CD4-positive, CD25-positive, alpha-beta regulatory T cell (primary cell): ENCODE results near the gene DPAGT1. TPM values are rescaled to one million over a fixed set of nuclear protein-coding genes. Genes with fewer than 3 reads are reported as not detected.

Experiments
- ATAC-seq, 2 donors: fragments of 150-1000 bp; cut with Tn5 transposase; one replicate each; pipeline ENCODE4 v1.10.0; 2021; ENCODE audit warnings: low read depth in 2 of 2, moderate number of reproducible peaks in 2 of 2, moderate library complexity in 1 of 2
- DNase-seq, 3 donors: peaks; one replicate each; pipeline versions ENCODE4 v3.0.0 to v3.0.0-alpha.2; 2012 to 2022; ENCODE audit warnings: mixed read lengths in 1 of 3
- H3K27ac ChIP-seq: one replicate; pipeline ENCODE4 v1.7.0; 2013; ENCODE audit warnings: mild to moderate bottlenecking, low read length; ENCODE audit not compliant: insufficient read depth, poor library complexity, severe bottlenecking
- H3K27me3 ChIP-seq: one replicate; pipeline ENCODE4 v1.7.0; 2013; ENCODE audit warnings: low read length; ENCODE audit not compliant: control insufficient read depth, insufficient read depth
- H3K36me3 ChIP-seq: one replicate; pipeline ENCODE4 v1.7.0; 2013; ENCODE audit warnings: mild to moderate bottlenecking, low read length, moderate library complexity; ENCODE audit not compliant: control insufficient read depth, insufficient read depth
- H3K4me1 ChIP-seq: 2 replicates; pipeline ENCODE4 v1.7.0; 2013; ENCODE audit warnings: mild to moderate bottlenecking, low read length; ENCODE audit not compliant: insufficient read depth, control insufficient read depth, poor library complexity, severe bottlenecking
- H3K4me3 ChIP-seq: one replicate; pipeline ENCODE4 v1.7.0; 2013; ENCODE audit warnings: low read depth, mild to moderate bottlenecking, low read length, moderate library complexity
- H3K9me3 ChIP-seq, 2 experiments: 1 replicate in 1 of 2; 2 replicates in 1 of 2; pipeline ENCODE4 v1.7.0; 2013; ENCODE audit warnings: low read length in 2 of 2, mild to moderate bottlenecking in 1 of 2, moderate library complexity in 1 of 2; ENCODE audit not compliant: control insufficient read depth in 2 of 2
- H3K27ac Mint-ChIP-seq, 3 donors: one replicate each; pipeline ENCODE4 v1.8.0; 2020 to 2022; ENCODE audit warnings: mild to moderate bottlenecking in 3 of 3, mixed read lengths in 3 of 3, moderate library complexity in 2 of 3
- H3K27me3 Mint-ChIP-seq: one replicate; pipeline ENCODE4 v1.8.0; 2022; ENCODE audit warnings: mild to moderate bottlenecking, mixed read lengths
- H3K36me3 Mint-ChIP-seq: one replicate; pipeline ENCODE4 v1.8.0; 2020; ENCODE audit warnings: mixed read lengths
- H3K4me1 Mint-ChIP-seq, 4 donors: one replicate each; pipeline ENCODE4 v1.8.0; 2020 to 2022; ENCODE audit warnings: mixed read lengths in 4 of 4, mild to moderate bottlenecking in 1 of 4
- H3K4me3 Mint-ChIP-seq, 4 donors: one replicate each; pipeline ENCODE4 v1.8.0; 2020 to 2022; ENCODE audit warnings: mild to moderate bottlenecking in 4 of 4, mixed read lengths in 4 of 4, moderate library complexity in 3 of 4
- H3K9me3 Mint-ChIP-seq, 7 donors: one replicate each; pipeline ENCODE4 v1.8.0; 2020 to 2022; ENCODE audit warnings: mixed read lengths in 7 of 7, mild to moderate bottlenecking in 3 of 7, moderate library complexity in 2 of 7
- polyA plus RNA-seq, 4 donors: library from polyadenylated mRNA; unstranded; fragments of 300-500 nt; fragmentation: Illumina TruSeq; gene quantifications; one replicate each; pipeline ENCODE4 v1.2.3, GENCODE V29; 2021
- total RNA-seq: library from RNA; stranded (reverse); gene quantifications from one replicate; pipeline ENCODE4 v1.2.3, GENCODE V29; 2022

DPAGT1 gene
- total and polyA plus RNA-seq, 5 donors from 2014 or later = 22.5 to 35.2 (median 31.2) TPM

GRCh38 chr11:119051440-119052162 is 50.1 kb downstream of the DPAGT1 start:
- Histone ChIP-seq H3K9me3 (no peaks in the 10 kb centered on the region), H3K4me3 (no peak overlapping the region), H3K4me1 (peaks cover 23% of the 10 kb centered on the region), H3K27me3 (no peaks in the 10 kb centered on the region), H3K27ac (peak overlapping the region; percentile 68), H3K36me3 (peaks cover 75% of the 10 kb centered on the region)
- no peaks in the 10 kb centered on the region for H3K9me3 Mint-ChIP-seq
- peaks cover 6 to 46% (median 18%) of the 10 kb centered on the region in 4 donors for H3K4me1 Mint-ChIP-seq
- DNase-seq (peak in 2 of 3 donors; percentile 25 to 37), ATAC-seq (peak; percentile 20 to 23)
- no peaks in the 10 kb centered on the region for H3K27me3 Mint-ChIP-seq
- H3K4me3 Mint-ChIP-seq = peak overlapping the region in 3 of 4 donors; percentile 8 to 68 (median 61)
- peaks cover 51% of the 10 kb centered on the region for H3K36me3 Mint-ChIP-seq
- peak overlapping the region; percentile 78 to 83 (median 80) for H3K27ac Mint-ChIP-seq

- Mint-ChIP-seq H3K4me3 (no peak overlapping the region), H3K27me3 (no peaks in the 10 kb centered on the region), H3K36me3 (peaks cover 48% of the 10 kb centered on the region), H3K27ac (peak overlapping the region in 1 of 3 donors; percentile 60), H3K9me3 (no peaks in the 10 kb centered on the region), H3K4me1 (peaks cover 0 to 28% (median 6%) of the 10 kb centered on the region in 4 donors)
- DNase-seq (no peak), ATAC-seq (no peak)
- Histone ChIP-seq H3K27me3 (no peaks in the 10 kb centered on the region), H3K4me3 (no peak overlapping the region), H3K36me3 (peaks cover 68% of the 10 kb centered on the region), H3K27ac (no peak overlapping the region), H3K9me3 (no peaks in the 10 kb centered on the region), H3K4me1 (peaks cover 15% of the 10 kb centered on the region)
Measured at GRCh38 chr11:119049081-119049480, 52.6 kb downstream of the DPAGT1 start.

GRCh38 chr11:119048644-119049043 is 53.0 kb downstream of the DPAGT1 start:
- Mint-ChIP-seq H3K4me1 (peaks cover 0 to 24% (median 6%) of the 10 kb centered on the region in 4 donors), H3K27me3 (no peaks in the 10 kb centered on the region), H3K36me3 (peaks cover 44% of the 10 kb centered on the region), H3K4me3 (no peak overlapping the region), H3K9me3 (no peaks in the 10 kb centered on the region), H3K27ac (peak overlapping the region in 2 of 3 donors; percentile 51 to 60)
- Histone ChIP-seq H3K27ac (no peak overlapping the region), H3K9me3 (no peaks in the 10 kb centered on the region), H3K4me1 (peaks cover 15% of the 10 kb centered on the region), H3K36me3 (peaks cover 64% of the 10 kb centered on the region), H3K4me3 (no peak overlapping the region), H3K27me3 (no peaks in the 10 kb centered on the region)
- DNase-seq (no peak), ATAC-seq (no peak)

GRCh38 chr11:119047205-119047604 is 54.4 kb downstream of the DPAGT1 start:
- Mint-ChIP-seq H3K36me3 (peaks cover 34% of the 10 kb centered on the region), H3K9me3 (no peaks in the 10 kb centered on the region), H3K27me3 (no peaks in the 10 kb centered on the region), H3K27ac (no peak overlapping the region), H3K4me1 (peaks cover 0 to 15% (median 6%) of the 10 kb centered on the region in 4 donors), H3K4me3 (no peak overlapping the region)
- H3K27me3 ChIP-seq = no peaks in the 10 kb centered on the region
- ATAC-seq (no peak), DNase-seq (no peak)
- H3K27ac ChIP-seq = no peak overlapping the region
- no peak overlapping the region for H3K4me3 ChIP-seq
- peaks cover 15% of the 10 kb centered on the region for H3K4me1 ChIP-seq
- peaks cover 50% of the 10 kb centered on the region for H3K36me3 ChIP-seq
- no peaks in the 10 kb centered on the region for H3K9me3 ChIP-seq

Other genes with a start within 250 kb of the DPAGT1 start
- gene CXCR5, start 218.0 kb downstream of the DPAGT1 start, total RNA-seq = 4.8 TPM
- 10 to 100 TPM in 1 of 4 donors, 1 to 10 TPM in 3; 3.3 to 10.7 (median 6.0) TPM for gene CXCR5, start 218.0 kb downstream of the DPAGT1 start, polyA plus RNA-seq
- 229 TPM for gene BCL9L, start 175.9 kb downstream of the DPAGT1 start, total RNA-seq
- 1 to 10 TPM; 2.1 to 4.1 (median 3.1) TPM for gene BCL9L, start 175.9 kb downstream of the DPAGT1 start, polyA plus RNA-seq
- gene UPK2, start 145.6 kb downstream of the DPAGT1 start, total RNA-seq = not detected
- gene UPK2, start 145.6 kb downstream of the DPAGT1 start, polyA plus RNA-seq = under 1 TPM; 0.19 to 0.42 (median 0.23) TPM
- gene FOXR1, start 130.1 kb downstream of the DPAGT1 start, total RNA-seq = not detected
- not detected for gene FOXR1, start 130.1 kb downstream of the DPAGT1 start, polyA plus RNA-seq
- 116 TPM for gene CENATAC, start 103.7 kb downstream of the DPAGT1 start, total RNA-seq
- 10 to 100 TPM in 3 of 4 donors, 1 to 10 TPM in 1; 10.0 to 14.4 (median 11.9) TPM for gene CENATAC, start 103.7 kb downstream of the DPAGT1 start, polyA plus RNA-seq
- gene RPS25, start 83.5 kb downstream of the DPAGT1 start, total RNA-seq = 1,801 TPM
- gene RPS25, start 83.5 kb downstream of the DPAGT1 start, polyA plus RNA-seq = 1,000 to 10,000 TPM; 3,291 to 5,953 (median 5,138) TPM
- gene TRAPPC4, start 83.1 kb downstream of the DPAGT1 start, total RNA-seq = 82.9 TPM
- 100 to 1,000 TPM; 135 to 179 (median 151) TPM for gene TRAPPC4, start 83.1 kb downstream of the DPAGT1 start, polyA plus RNA-seq
- 6.8 TPM for gene SLC37A4, start 71.0 kb downstream of the DPAGT1 start, total RNA-seq
- 10 to 100 TPM in 3 of 4 donors, 1 to 10 TPM in 1; 6.9 to 14.7 (median 10.8) TPM for gene SLC37A4, start 71.0 kb downstream of the DPAGT1 start, polyA plus RNA-seq
- gene HYOU1, start 44.6 kb downstream of the DPAGT1 start, total RNA-seq = 108 TPM
- 10 to 100 TPM; 13.4 to 15.0 (median 14.6) TPM for gene HYOU1, start 44.6 kb downstream of the DPAGT1 start, polyA plus RNA-seq
- gene VPS11, start 34.0 kb downstream of the DPAGT1 start, total RNA-seq = 78.8 TPM
- gene VPS11, start 34.0 kb downstream of the DPAGT1 start, polyA plus RNA-seq = 10 to 100 TPM; 53.2 to 59.2 (median 56.9) TPM
- 5.9 TPM for gene HMBS, start 17.0 kb downstream of the DPAGT1 start, total RNA-seq
- gene HMBS, start 17.0 kb downstream of the DPAGT1 start, polyA plus RNA-seq = 10 to 100 TPM; 11.2 to 15.5 (median 13.6) TPM
- gene C2CD2L, start 5.5 kb upstream of the DPAGT1 start, total RNA-seq = 21.1 TPM
- 1 to 10 TPM; 2.1 to 4.6 (median 4.5) TPM for gene C2CD2L, start 5.5 kb upstream of the DPAGT1 start, polyA plus RNA-seq
- gene HINFP, start 19.7 kb upstream of the DPAGT1 start, total RNA-seq = 24.4 TPM
- gene HINFP, start 19.7 kb upstream of the DPAGT1 start, polyA plus RNA-seq = 10 to 100 TPM in 3 of 4 donors, 1 to 10 TPM in 1; 10.0 to 18.1 (median 13.3) TPM
- gene ABCG4, start 47.2 kb upstream of the DPAGT1 start, total RNA-seq = not detected
- gene ABCG4, start 47.2 kb upstream of the DPAGT1 start, polyA plus RNA-seq = not detected
- gene NLRX1, start 66.9 kb upstream of the DPAGT1 start, total RNA-seq = 7.8 TPM
- gene NLRX1, start 66.9 kb upstream of the DPAGT1 start, polyA plus RNA-seq = 1 to 10 TPM; 5.0 to 6.7 (median 5.8) TPM
- not detected for gene NHERF4, start 83.6 kb upstream of the DPAGT1 start, total RNA-seq
- not detected for gene NHERF4, start 83.6 kb upstream of the DPAGT1 start, polyA plus RNA-seq
- gene CBL, start 104.5 kb upstream of the DPAGT1 start, total RNA-seq = 35.6 TPM
- gene CBL, start 104.5 kb upstream of the DPAGT1 start, polyA plus RNA-seq = 10 to 100 TPM in 1 of 4 donors, 1 to 10 TPM in 3; 7.9 to 11.7 (median 8.8) TPM
- 10.1 TPM for gene MCAM, start 215.3 kb upstream of the DPAGT1 start, total RNA-seq
- gene MCAM, start 215.3 kb upstream of the DPAGT1 start, polyA plus RNA-seq = 1 to 10 TPM in 3 of 4 donors, under 1 TPM in 1; 0.37 to 1.6 (median 1.5) TPM
- gene RNF26, start 232.7 kb upstream of the DPAGT1 start, total RNA-seq = 21.0 TPM
- 10 to 100 TPM; 27.5 to 38.3 (median 37.4) TPM for gene RNF26, start 232.7 kb upstream of the DPAGT1 start, polyA plus RNA-seq
- gene C1QTNF5, start 239.0 kb upstream of the DPAGT1 start, total RNA-seq = not detected
- gene C1QTNF5, start 239.0 kb upstream of the DPAGT1 start, polyA plus RNA-seq = not detected
- not detected for gene MFRP, start 244.9 kb upstream of the DPAGT1 start, total RNA-seq
- gene MFRP, start 244.9 kb upstream of the DPAGT1 start, polyA plus RNA-seq = not detected